Liver (tissue), 3 donors: ENCODE results near the gene TTLL7.

Experiments used
- ATF3 ChIP-seq: IDR thresholded peaks from 2 replicates; pipeline ENCODE4 v1.6.1; 2016; ENCODE audit warnings: antibody characterized with exemption
- CTCF ChIP-seq: fragments of 150-350 bp; IDR thresholded peaks from 2 replicates; pipeline ENCODE4 v1.5.1; 2017; ENCODE audit warnings: improper control_type of control experiment, low read depth, low read length; ENCODE audit not compliant: missing input control
- EGR1 ChIP-seq, 2 donors: IDR thresholded peaks; 2 replicates each; pipeline ENCODE4 v1.6.1; 2016 to 2018; ENCODE audit warnings: antibody characterized with exemption in 2 of 2, low read depth in 2 of 2
- GABPA ChIP-seq, 2 donors: IDR thresholded peaks in 1 of 2; conservative IDR thresholded peaks in 1 of 2; 2 replicates each; pipeline ENCODE4 v1.6.1; 2016; ENCODE audit warnings: antibody characterized with exemption in 2 of 2, mild to moderate bottlenecking in 1 of 2, moderate library complexity in 1 of 2
- HNF4G ChIP-seq: IDR thresholded peaks from 2 replicates; pipeline ENCODE4 v1.6.1; 2016; ENCODE audit warnings: antibody characterized with exemption
- JUND ChIP-seq, 2 donors: IDR thresholded peaks; 2 replicates each; pipeline ENCODE4 v1.6.1; 2016; ENCODE audit warnings: antibody characterized with exemption in 2 of 2
- MAX ChIP-seq: IDR thresholded peaks from 2 replicates; pipeline ENCODE4 v1.6.1; 2016; ENCODE audit warnings: antibody characterized with exemption
- RAD21 ChIP-seq, 2 donors: IDR thresholded peaks; 2 replicates each; pipeline ENCODE4 v1.6.1; 2016; ENCODE audit warnings: antibody characterized with exemption in 2 of 2, mild to moderate bottlenecking in 2 of 2
- REST ChIP-seq: IDR thresholded peaks from 2 replicates; pipeline ENCODE4 v1.6.1; 2016; ENCODE audit warnings: antibody characterized with exemption, mild to moderate bottlenecking
- RXRA ChIP-seq, 2 donors: IDR thresholded peaks; 2 replicates each; pipeline ENCODE4 v1.6.1; 2017 to 2018; ENCODE audit warnings: antibody characterized with exemption in 2 of 2, mild to moderate bottlenecking in 1 of 2
- TAF1 ChIP-seq: conservative IDR thresholded peaks from 2 replicates; pipeline ENCODE4 v1.6.1; 2016; ENCODE audit warnings: antibody characterized with exemption, mild to moderate bottlenecking
- YY1 ChIP-seq: IDR thresholded peaks from 2 replicates; pipeline ENCODE4 v1.6.1; 2016; ENCODE audit warnings: antibody characterized with exemption, mild to moderate bottlenecking
- ZBTB33 ChIP-seq: IDR thresholded peaks from 2 replicates; pipeline ENCODE4 v1.6.1; 2016; ENCODE audit warnings: antibody characterized with exemption
- donor health status: healthy.
- donor health status: healthy.

- TF ChIP-seq CTCF (no peak), EGR1 (IDR thresholded peaks at IDR 0.05; ENCODE audit: low read depth in 2 of 2) (no peak), TAF1 (no peak), RAD21 (IDR thresholded peaks at IDR 0.05) (no peak), JUND (IDR thresholded peaks at IDR 0.05) (no peak), RXRA (IDR thresholded peaks at IDR 0.05) (no peak), ZBTB33 (no peak), YY1 (no peak), MAX (no peak), HNF4G (peak; percentile 9), ATF3 (no peak), GABPA (IDR thresholded peaks at IDR 0.05 in 1 of 2, conservative IDR thresholded peaks at IDR 0.05 in 1 of 2) (no peak), REST (no peak)
Observed at GRCh38 chr1:83872515-83872914, 126.4 kb downstream of the TTLL7 start.
